Effector memory CD8-positive, alpha-beta T cell (primary cell): ENCODE measurements around the gene HJURP.

Experiments used
- ATAC-seq: fragments of 150-1000 bp; cut with Tn5 transposase; replicated peaks from 2 replicates; pipeline ENCODE4 v1.10.0; 2021; ENCODE audit warnings: mild to moderate bottlenecking, moderate library complexity
- DNase-seq, 3 experiments: peaks; one replicate each; pipeline ENCODE4 v3.0.0; 2021
- H3K27ac Mint-ChIP-seq, 2 donors: one replicate each; pipeline ENCODE4 v1.8.0; 2022; ENCODE audit warnings: mild to moderate bottlenecking in 2 of 2, mixed read lengths in 2 of 2, moderate library complexity in 2 of 2
- H3K27me3 Mint-ChIP-seq, 2 donors: one replicate each; pipeline ENCODE4 v1.8.0; 2022; ENCODE audit warnings: mixed read lengths in 2 of 2
- H3K36me3 Mint-ChIP-seq: one replicate; pipeline ENCODE4 v1.8.0; 2022; ENCODE audit warnings: mild to moderate bottlenecking, moderate library complexity, mixed read lengths; ENCODE audit not compliant: insufficient read depth
- H3K4me1 Mint-ChIP-seq, 2 donors: one replicate each; pipeline ENCODE4 v1.8.0; 2022; ENCODE audit warnings: low read depth in 2 of 2, mixed read lengths in 2 of 2
- H3K4me3 Mint-ChIP-seq, 2 donors: one replicate each; pipeline ENCODE4 v1.8.0; 2022; ENCODE audit warnings: mild to moderate bottlenecking in 2 of 2, mixed read lengths in 2 of 2, moderate library complexity in 2 of 2
- H3K9me3 Mint-ChIP-seq, 2 donors: one replicate each; pipeline ENCODE4 v1.8.0; 2022; ENCODE audit warnings: mixed read lengths in 2 of 2

The HJURP gene

DNA sequence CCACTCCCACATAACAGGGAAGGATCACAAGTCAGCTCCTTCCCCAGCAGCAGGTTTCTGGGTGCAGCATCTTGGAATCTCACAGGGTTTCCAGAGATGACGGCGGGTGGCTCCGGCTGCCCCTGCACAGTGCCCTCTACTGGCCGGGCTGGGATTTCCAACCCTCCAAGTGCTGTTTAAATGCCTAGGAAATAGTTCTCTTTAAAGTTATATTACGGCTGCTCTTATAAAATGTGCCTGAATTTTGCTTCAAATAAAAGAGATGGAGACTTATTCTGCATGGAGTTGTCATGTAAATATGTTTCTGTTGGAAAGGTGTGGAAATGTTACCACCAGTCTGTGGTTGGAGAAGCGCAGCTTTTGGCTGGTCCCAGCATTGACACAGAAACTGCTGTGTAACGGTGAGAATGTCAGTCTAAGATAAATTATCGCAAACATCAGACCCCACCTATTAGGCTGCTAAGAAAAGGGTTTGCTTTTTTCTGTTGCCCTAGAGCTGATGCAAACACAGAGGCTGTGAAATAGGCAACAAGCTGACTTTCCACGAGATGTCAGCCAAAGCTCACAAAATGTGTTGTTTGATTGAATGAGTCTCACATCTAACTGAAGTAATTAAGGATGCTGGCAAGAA lies 3.3 kb upstream of the HJURP start:
- peaks cover 9 to 16% of the 10 kb centered on the region in 2 donors for H3K4me1 Mint-ChIP-seq
- no peak overlapping the region for H3K4me3 Mint-ChIP-seq
- ATAC-seq (no peak), DNase-seq (peak; percentile 26 to 47 (median 41))
- no peak overlapping the region for H3K27ac Mint-ChIP-seq
- no peaks in the 10 kb centered on the region for H3K9me3 Mint-ChIP-seq
- peaks cover 10 to 12% of the 10 kb centered on the region in 2 donors for H3K27me3 Mint-ChIP-seq
- peaks cover 7% of the 10 kb centered on the region for H3K36me3 Mint-ChIP-seq

DNA sequence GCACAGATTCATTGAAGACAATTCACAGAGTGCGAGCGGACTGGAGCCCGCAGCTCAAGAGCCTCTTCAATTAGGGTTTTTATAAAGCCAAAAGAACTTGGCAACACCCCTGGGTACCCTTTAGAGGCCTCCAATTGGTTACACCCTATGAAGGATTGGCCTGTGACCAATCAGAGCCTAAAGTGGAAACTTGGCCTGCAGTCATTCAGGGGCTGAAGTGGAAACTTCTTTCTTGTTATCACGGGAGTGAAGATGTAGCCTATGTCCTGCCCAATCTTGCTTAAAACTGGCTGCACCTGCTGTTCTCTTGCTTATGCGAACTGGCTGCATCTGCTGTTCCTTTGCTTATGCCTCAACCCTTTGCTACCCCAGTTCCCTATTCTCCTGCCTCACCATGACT lies 1.8 kb upstream of the HJURP start:
- Mint-ChIP-seq H3K27ac (no peak overlapping the region), H3K9me3 (no peaks in the 10 kb centered on the region), H3K4me3 (no peak overlapping the region), H3K27me3 (peaks cover 10 to 18% of the 10 kb centered on the region in 2 donors), H3K4me1 (peaks cover 12 to 16% of the 10 kb centered on the region in 2 donors), H3K36me3 (peaks cover 7% of the 10 kb centered on the region)
- ATAC-seq (no peak), DNase-seq (no peak)

- ATAC-seq (no peak), DNase-seq (no peak)
- Mint-ChIP-seq H3K27ac (no peak overlapping the region), H3K4me3 (peak overlapping the region; percentile 90 to 93), H3K9me3 (no peaks in the 10 kb centered on the region), H3K27me3 (peaks cover 10 to 18% of the 10 kb centered on the region in 2 donors), H3K36me3 (peaks cover 7% of the 10 kb centered on the region), H3K4me1 (peaks cover 12 to 16% of the 10 kb centered on the region in 2 donors)
Observed at GRCh38 chr2:233855345-233855744, 1.0 kb upstream of the HJURP start.

DNA sequence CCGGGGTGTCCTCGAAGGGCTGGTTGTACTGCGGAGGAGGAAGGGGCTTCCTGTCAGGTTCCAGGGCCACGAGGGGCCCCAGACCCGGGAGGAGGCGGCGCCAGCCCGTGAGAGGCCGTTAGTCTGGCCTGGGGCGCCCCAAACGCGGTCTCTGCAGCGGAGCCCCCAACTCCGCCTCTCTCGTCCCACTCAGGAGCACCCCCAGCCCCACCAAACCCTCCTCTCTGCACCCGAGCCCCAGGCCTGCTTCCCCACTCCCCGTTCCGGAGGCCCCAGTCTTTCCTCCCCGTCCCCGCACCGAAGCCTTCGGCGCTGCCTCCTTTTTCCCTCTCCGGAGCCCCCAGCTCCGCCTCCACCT lies 473 bp downstream of the HJURP start:
- peaks cover 12 to 16% of the 10 kb centered on the region in 2 donors for H3K4me1 Mint-ChIP-seq
- peaks cover 10 to 14% of the 10 kb centered on the region in 2 donors for H3K27me3 Mint-ChIP-seq
- H3K9me3 Mint-ChIP-seq, result no peaks in the 10 kb centered on the region
- H3K36me3 Mint-ChIP-seq, result peaks cover 7% of the 10 kb centered on the region
- peak overlapping the region; percentile 90 to 93 for H3K4me3 Mint-ChIP-seq
- H3K27ac Mint-ChIP-seq, result peak overlapping the region in 1 of 2 donors; percentile 8
- peak in 1 of 3 experiments; percentile 9 for DNase-seq
- ATAC-seq, result no peak

DNA sequence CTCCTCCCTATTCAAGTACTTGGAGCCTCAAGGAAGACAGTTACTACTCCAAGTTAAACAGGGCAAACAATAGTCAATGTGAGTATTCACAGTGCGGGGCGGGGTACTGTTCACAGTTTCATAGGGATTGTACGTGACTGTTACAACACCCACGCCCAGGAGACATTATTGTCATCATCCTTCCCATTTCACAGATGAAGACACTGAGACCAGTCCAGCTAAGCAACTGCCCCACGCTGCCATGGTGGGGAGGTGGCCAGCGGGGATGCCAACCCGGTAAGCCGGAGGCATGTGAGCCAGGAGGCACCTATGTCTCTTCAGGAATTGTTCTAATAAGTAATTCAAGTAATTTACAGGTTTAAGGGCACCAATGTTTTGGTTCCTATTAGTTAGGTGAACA lies 982 bp downstream of the HJURP start:
- Mint-ChIP-seq H3K27me3 (peaks cover 10 to 14% of the 10 kb centered on the region in 2 donors), H3K4me1 (peaks cover 12 to 16% of the 10 kb centered on the region in 2 donors), H3K27ac (peak overlapping the region in 1 of 2 donors; percentile 8), H3K9me3 (no peaks in the 10 kb centered on the region), H3K4me3 (peak overlapping the region; percentile 90 to 93), H3K36me3 (peaks cover 9% of the 10 kb centered on the region)
- DNase-seq, result no peak
- no peak for ATAC-seq

- Mint-ChIP-seq H3K36me3 (peaks cover 9% of the 10 kb centered on the region), H3K4me3 (no peak overlapping the region), H3K4me1 (peaks cover 12 to 17% of the 10 kb centered on the region in 2 donors), H3K9me3 (no peaks in the 10 kb centered on the region), H3K27me3 (peaks cover 10 to 14% of the 10 kb centered on the region in 2 donors), H3K27ac (no peak overlapping the region)
- DNase-seq (no peak), ATAC-seq (no peak)
Observed at GRCh38 chr2:233852056-233852455, 2.3 kb downstream of the HJURP start.

- Mint-ChIP-seq H3K27me3 (peaks cover 10 to 14% of the 10 kb centered on the region in 2 donors), H3K27ac (no peak overlapping the region), H3K36me3 (peaks cover 9% of the 10 kb centered on the region), H3K4me1 (peaks cover 12 to 17% of the 10 kb centered on the region in 2 donors), H3K9me3 (no peaks in the 10 kb centered on the region), H3K4me3 (no peak overlapping the region)
- DNase-seq, result no peak
- ATAC-seq, result no peak
Observed at GRCh38 chr2:233851169-233851568, 3.2 kb downstream of the HJURP start.

DNA sequence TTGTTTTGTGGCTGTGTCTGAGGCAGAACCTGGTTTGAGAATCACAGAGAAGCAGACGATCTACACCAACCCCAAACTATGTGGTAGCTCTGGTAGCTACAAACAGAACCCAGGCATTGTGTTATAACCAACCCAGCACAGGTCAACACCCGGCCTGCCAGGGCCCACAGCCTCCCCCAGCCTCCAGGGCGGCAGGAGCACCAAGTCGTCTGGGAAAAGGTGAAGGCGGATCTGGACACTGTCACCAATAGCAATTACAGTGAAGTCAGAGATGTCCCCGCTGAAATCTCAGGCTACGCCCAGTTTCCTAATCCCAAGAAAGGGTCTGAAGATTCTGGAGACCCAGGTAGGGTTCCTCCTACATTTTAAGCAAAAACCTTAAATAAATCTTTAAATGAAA lies 3.6 kb downstream of the HJURP start:
- Mint-ChIP-seq H3K4me3 (no peak overlapping the region), H3K9me3 (no peaks in the 10 kb centered on the region), H3K4me1 (peaks cover 12 to 17% of the 10 kb centered on the region in 2 donors), H3K36me3 (peaks cover 9% of the 10 kb centered on the region), H3K27ac (no peak overlapping the region), H3K27me3 (peaks cover 10 to 14% of the 10 kb centered on the region in 2 donors)
- no peak for ATAC-seq
- no peak for DNase-seq

DNA sequence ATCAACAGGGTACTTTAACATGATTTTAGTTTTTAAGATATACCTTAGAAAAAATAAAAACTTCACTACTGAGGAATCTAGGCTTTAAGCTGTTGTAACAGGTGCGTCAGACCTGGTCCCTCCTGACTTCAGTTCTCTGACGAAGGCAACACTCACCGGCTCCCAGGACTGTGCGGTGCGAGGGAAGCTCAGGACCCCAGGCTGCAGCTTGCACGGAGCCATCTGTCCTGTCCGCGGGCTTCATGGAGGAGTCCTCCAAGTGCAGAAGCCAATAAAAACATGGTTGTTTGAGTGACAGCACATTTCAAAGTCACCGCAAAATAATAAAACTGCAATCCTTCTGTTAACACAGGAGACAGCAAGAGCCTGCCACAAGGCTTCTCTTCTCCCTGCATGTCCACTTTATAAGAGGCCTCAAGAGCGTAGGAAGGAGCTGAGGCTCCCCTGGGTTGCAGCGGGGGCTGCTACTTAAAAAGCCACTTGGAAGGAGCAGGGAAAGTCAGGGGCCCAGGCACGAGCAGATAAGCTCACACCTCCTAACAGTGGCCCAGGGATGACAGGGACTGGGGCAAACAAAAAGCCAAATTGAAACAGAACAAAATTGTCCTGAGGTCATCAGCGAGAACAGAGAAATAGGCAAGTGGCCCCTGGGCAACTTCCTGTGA lies 4.6 kb downstream of the HJURP start:
- DNase-seq (no peak), ATAC-seq (no peak)
- Mint-ChIP-seq H3K9me3 (no peaks in the 10 kb centered on the region), H3K36me3 (peaks cover 8% of the 10 kb centered on the region), H3K27ac (no peak overlapping the region), H3K4me3 (no peak overlapping the region), H3K27me3 (peaks cover 9 to 14% of the 10 kb centered on the region in 2 donors), H3K4me1 (peaks cover 10 to 14% of the 10 kb centered on the region in 2 donors)

DNA sequence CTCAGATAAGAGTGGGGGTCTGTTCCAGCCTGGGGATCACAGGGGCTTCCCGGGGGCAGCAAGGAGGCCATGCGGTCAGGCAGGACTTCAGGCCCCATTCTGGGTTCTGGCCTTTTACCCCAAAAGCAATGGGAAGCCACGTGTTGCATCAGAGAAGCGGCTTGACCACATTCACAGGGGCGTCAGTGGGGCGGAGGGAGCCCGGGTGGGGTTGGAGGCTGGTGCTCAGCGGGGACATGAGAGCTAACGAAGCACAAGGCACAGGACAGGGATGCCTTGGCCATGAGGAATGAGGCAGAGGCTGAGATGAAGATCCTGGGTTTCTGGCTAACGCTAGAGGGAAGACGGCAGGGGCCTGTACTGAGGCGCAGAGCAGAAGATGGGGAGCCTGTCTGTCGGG lies 6.1 kb downstream of the HJURP start:
- no peak overlapping the region for H3K4me3 Mint-ChIP-seq
- H3K27me3 Mint-ChIP-seq, result peaks cover 0 to 8% of the 10 kb centered on the region in 2 donors
- ATAC-seq (no peak), DNase-seq (no peak)
- H3K36me3 Mint-ChIP-seq, result peaks cover 5% of the 10 kb centered on the region
- no peaks in the 10 kb centered on the region for H3K9me3 Mint-ChIP-seq
- H3K27ac Mint-ChIP-seq, result peak overlapping the region; percentile 2 to 56
- H3K4me1 Mint-ChIP-seq, result peaks cover 4% of the 10 kb centered on the region in 2 donors

- ATAC-seq, result no peak
- Mint-ChIP-seq H3K9me3 (no peaks in the 10 kb centered on the region), H3K36me3 (peaks cover 5% of the 10 kb centered on the region), H3K27me3 (peaks cover 0 to 4% of the 10 kb centered on the region in 2 donors), H3K4me3 (no peak overlapping the region), H3K27ac (no peak overlapping the region), H3K4me1 (peaks cover under 1 to 4% of the 10 kb centered on the region in 2 donors)
- no peak for DNase-seq
Observed at GRCh38 chr2:233847248-233847898, 7.0 kb downstream of the HJURP start.

DNA sequence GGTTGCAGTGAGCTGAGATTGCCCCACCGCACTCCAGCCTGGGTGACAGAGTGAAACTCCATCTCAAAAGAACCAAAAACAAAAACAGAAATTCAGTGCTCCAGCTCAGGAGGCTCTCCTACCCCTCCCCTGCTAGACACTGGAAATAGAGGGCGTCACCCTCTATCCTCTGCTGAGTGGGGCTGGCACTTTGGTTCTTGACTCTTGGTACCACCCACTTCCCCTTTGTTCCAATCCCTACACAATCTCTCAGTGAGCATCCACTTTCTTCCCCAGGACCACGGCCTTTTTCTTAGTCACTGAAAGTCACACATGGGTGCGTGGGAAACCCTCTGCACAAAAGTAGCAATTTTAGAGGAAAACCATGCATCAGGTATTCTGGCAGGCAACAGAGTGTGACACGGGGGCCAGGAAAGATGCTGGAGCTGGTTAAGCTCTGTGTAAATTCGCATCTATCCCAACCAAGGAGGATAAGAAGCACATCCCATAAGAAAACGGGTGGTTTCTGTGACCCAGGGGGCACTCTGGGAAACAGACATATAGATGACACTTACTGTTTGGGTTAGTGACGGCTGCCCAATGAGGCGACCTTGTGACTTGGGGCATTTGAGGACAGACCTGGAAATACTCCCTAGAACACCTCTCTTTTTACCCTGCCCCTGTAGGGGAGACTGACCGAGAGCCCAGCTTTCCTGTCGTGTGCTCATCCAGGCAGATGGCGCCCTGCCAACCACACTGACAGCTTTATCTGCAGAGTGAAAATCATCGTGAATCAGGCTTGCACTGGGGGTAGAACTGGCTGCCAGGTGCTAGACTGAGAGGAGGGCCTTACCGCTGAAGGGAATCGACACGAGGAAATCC lies 7.7 kb downstream of the HJURP start:
- Mint-ChIP-seq H3K36me3 (peaks cover 5% of the 10 kb centered on the region), H3K27ac (peak overlapping the region in 1 of 2 donors; percentile 57), H3K9me3 (no peaks in the 10 kb centered on the region), H3K4me3 (no peak overlapping the region), H3K4me1 (peaks cover 0 to 4% of the 10 kb centered on the region in 2 donors), H3K27me3 (no peaks in the 10 kb centered on the region)
- ATAC-seq (no peak), DNase-seq (no peak)
